Neutrophil (primary cell): ENCODE measurements around the gene RNASE11.

Experiments used
- H3K27ac ChIP-seq: fragments of 200-600 bp; sonication (generic); 2 replicates; pipeline ENCODE4 v1.5.1; 2016; ENCODE audit warnings: mild to moderate bottlenecking, moderate library complexity
- H3K27me3 ChIP-seq: fragments of 200-600 bp; sonication (generic); 2 replicates; pipeline ENCODE4 v1.6.0; 2016; ENCODE audit warnings: mild to moderate bottlenecking
- H3K36me3 ChIP-seq: fragments of 200-600 bp; sonication (generic); 2 replicates; pipeline ENCODE4 v1.5.1; 2017
- H3K4me1 ChIP-seq, 2 experiments: fragments of 200-600 bp in 1 of 2; sonication (generic) in 1 of 2; 1 replicate in 1 of 2; 2 replicates in 1 of 2; pipeline versions ENCODE4 v1.5.1 to v1.6.1; 2013 to 2016; ENCODE audit warnings: low read depth in 1 of 2, low read length in 1 of 2, mild to moderate bottlenecking in 1 of 2, moderate library complexity in 1 of 2; ENCODE audit not compliant: control insufficient read depth in 1 of 2, insufficient read depth in 1 of 2
- H3K4me3 ChIP-seq, 2 experiments: fragments of 200-600 bp in 1 of 2; sonication (generic) in 1 of 2; 1 replicate in 1 of 2; 2 replicates in 1 of 2; pipeline ENCODE4 v1.5.1; 2013 to 2016; ENCODE audit warnings: low read depth in 1 of 2, low read length in 1 of 2, mild to moderate bottlenecking in 1 of 2, moderate library complexity in 1 of 2
- H3K9me3 ChIP-seq: fragments of 200-600 bp; sonication (generic); 2 replicates; pipeline ENCODE4 v1.5.1; 2016
- CTCF ChIP-seq: fragments of 200-600 bp; sonication (generic); IDR thresholded peaks from 2 replicates; pipeline ENCODE4 v1.5.1; 2016; ENCODE audit warnings: antibody characterized with exemption

The RNASE11 gene

GRCh38 chr14:20550926-20551325 lies 36.9 kb downstream of the RNASE11 start:
- Histone ChIP-seq H3K36me3 (no peaks in the 10 kb centered on the region), H3K27ac (no peak overlapping the region), H3K4me3 (no peak overlapping the region), H3K4me1 (peaks cover 3 to 9% of the 10 kb centered on the region in 2 experiments), H3K27me3 (no peaks in the 10 kb centered on the region), H3K9me3 (no peaks in the 10 kb centered on the region)
- no peak for TF ChIP-seq CTCF

GRCh38 chr14:20548414-20549158 lies 39.2 kb downstream of the RNASE11 start:
- Histone ChIP-seq H3K27me3 (no peaks in the 10 kb centered on the region), H3K4me1 (peaks cover 0 to 3% of the 10 kb centered on the region in 2 experiments), H3K4me3 (no peak overlapping the region), H3K9me3 (no peaks in the 10 kb centered on the region), H3K36me3 (no peaks in the 10 kb centered on the region), H3K27ac (no peak overlapping the region)
- no peak for TF ChIP-seq CTCF

GRCh38 chr14:20546877-20547276 lies 40.9 kb downstream of the RNASE11 start:
- Histone ChIP-seq H3K4me1 (peaks cover 0 to 3% of the 10 kb centered on the region in 2 experiments), H3K27ac (no peak overlapping the region), H3K27me3 (no peaks in the 10 kb centered on the region), H3K36me3 (no peaks in the 10 kb centered on the region), H3K4me3 (no peak overlapping the region), H3K9me3 (no peaks in the 10 kb centered on the region)
- TF ChIP-seq CTCF, result no peak

- Histone ChIP-seq H3K4me1 (no peaks in the 10 kb centered on the region), H3K9me3 (no peaks in the 10 kb centered on the region), H3K27me3 (no peaks in the 10 kb centered on the region), H3K27ac (no peak overlapping the region), H3K36me3 (no peaks in the 10 kb centered on the region), H3K4me3 (no peak overlapping the region)
- TF ChIP-seq CTCF, result no peak
Observed at GRCh38 chr14:20539906-20540305, 47.9 kb downstream of the RNASE11 start.
